Effector CD8-positive, alpha-beta T cell (primary cell): ENCODE results near the gene TMEM131.
"Not testable (repeated sequence)": the region's sequence is repeated elsewhere in the genome, so short reads cannot be mapped to it uniquely, and the experiment has no call there.

Experiments
- DNase-seq: peaks from one replicate; lab custom pipeline; 2025; lab: John Stamatoyannopoulos, UW

TMEM131 gene

DNA sequence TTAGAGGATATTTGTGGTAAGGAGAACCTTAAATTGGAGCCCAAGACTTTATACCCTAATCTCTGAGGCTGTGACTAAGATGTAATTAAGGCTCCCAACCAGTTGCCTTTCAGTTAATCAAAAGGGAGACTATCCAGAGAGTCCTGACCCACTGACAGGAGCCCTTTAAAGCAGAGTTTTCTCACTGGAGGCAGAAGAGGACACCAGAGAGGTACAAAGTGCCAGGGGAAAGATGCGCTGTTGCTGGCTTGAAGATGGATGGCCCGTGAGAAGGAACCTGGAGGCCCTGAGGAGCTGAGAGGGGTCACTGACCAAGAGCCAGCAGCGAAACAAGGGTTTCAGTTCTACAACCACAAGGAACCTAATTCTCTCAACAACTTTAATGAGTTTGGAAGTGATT lies 137.3 kb downstream of the TMEM131 start:
- DNase-seq: no peak

DNA sequence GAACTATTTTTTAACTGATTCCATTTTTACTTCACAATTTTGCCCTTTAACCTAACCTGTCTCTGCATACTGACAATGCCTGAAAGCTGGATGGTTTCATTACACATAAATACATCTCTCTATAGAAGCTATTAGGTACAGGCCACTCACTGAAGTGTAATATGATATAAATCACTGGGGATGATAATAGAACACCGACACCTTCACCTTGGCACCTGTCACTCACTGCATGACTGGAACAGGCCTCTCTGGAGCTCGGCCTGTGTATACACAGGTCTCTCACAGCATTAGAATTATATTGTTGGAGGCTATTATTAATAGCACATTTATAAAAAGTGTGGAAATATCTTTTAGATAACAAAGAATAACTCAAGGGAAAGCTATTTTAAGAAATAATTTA lies 138.2 kb downstream of the TMEM131 start:
- no peak for DNase-seq

DNA sequence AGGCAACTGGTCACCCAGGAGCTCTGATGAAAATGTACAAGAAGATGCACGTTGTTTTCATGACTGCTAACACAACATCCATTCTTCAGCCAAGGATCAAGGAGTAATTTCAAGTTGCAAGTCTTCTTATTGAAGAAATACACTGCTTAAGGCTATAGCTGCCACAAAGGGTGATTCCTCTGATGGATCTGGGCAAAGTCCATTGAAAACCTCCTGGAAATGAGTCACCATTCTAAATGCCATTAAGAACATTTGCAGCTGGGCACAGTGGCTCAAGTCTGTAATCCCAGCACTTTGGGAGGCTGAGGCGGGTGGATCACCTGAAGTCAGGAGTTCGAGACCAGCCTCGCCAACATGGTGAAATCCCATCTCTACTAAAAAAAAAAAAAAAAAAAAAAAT lies 142.7 kb downstream of the TMEM131 start:
- DNase-seq: not testable (repeated sequence)

DNA sequence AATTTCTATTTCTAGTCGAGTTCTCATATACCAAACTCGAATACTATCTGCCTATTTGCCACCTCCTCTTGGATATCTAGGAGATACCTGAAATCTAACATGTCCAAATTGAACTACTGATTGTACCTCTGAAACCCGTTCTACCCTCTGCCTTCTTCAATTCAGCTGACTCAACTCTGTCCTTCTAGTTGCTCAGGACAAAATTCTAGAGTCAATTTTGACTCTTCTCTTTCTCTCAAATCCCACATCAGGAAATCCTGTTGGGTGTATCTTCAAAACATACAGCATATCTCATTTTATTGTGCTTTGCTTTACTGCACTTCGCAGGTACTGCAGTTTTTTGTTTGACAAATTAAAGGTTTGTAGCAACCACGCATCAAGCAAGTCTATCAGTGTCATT lies 144.6 kb downstream of the TMEM131 start:
- DNase-seq: no peak

DNA sequence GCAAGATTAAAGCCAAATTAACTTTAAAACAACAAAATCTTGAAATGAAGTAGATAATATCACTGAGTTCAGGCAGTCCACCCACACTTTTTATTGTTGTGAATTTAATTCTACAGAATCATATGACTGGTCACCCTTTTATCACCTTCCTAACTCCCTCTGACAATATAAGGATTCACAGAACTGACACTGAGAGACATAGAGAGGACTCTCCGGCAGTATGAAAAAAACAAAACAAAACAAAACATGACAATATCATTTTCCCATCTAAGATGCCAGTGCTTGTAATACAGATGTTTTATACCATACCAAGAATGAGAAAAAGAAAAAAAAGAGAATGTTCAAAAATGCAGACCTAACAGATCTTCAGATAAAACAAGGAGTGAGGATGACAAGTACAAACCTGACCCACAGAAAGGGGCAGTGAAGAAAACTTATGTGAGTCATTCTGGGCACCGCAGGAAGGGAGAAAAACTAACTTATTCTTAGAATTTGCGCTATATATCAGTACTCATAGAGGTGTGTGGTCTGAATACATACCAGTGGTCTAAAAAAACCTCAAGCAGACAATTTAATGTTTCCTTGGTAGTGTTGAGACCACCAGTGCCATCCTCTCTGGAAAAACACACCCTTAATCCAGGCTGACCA lies 145.7 kb downstream of the TMEM131 start:
- DNase-seq: no peak

DNA sequence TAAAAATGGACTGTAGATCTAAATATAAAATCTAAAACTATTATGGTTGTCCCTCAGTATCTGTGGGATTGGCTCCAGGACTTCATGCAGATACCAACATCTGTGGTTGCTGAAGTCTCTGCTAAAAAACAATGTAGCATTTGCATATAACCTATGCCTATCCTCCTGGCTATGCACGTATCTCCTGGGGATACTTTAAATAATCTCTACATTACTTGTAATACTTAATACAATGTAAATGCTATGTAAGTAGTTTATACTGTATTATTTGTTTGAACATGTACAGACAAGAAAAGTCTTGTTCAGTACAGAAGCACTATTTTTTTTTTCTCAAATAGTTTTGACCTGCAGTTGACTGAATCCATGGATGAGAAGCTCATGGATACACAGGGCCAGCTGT lies 147.4 kb downstream of the TMEM131 start:
- DNase-seq: no peak

DNA sequence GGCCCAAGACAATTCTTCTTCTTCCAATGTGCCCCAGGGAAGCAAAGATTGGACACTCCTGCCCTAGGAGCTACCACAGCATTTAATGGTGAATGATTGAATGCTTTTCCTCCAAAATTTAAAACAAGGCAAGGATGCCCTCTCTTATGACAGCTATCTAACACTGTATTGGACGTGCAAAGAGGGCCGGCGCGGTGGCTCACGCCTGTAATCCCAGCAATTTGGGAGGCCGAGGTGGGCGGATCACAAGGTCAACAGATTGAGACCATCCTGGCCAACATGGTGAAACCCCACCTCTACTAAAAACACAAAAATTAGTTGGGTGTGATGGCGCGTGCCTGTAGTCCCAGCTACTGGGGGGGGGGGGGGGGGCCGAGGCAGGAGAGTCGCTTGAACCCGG lies 149.0 kb downstream of the TMEM131 start:
- DNase-seq: not testable (repeated sequence)

DNA sequence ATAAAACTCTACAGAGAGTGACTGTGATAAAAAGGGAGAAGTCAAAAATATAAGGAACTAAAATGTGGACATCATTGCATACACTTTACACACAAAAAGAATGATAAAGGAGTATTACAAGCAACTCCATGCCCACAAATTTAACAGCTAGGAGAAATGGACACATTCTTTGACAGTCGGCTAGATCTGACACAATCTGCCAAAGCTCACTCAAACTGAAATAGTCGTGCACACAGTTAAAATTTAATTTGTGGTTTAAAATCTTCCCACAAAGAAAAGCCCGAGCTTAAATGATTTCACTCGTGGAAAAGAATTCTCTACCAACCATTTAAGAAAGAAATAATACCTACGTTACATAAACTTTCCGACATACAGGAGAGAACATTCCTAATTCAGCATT lies 149.9 kb downstream of the TMEM131 start:
- DNase-seq: no peak

DNA sequence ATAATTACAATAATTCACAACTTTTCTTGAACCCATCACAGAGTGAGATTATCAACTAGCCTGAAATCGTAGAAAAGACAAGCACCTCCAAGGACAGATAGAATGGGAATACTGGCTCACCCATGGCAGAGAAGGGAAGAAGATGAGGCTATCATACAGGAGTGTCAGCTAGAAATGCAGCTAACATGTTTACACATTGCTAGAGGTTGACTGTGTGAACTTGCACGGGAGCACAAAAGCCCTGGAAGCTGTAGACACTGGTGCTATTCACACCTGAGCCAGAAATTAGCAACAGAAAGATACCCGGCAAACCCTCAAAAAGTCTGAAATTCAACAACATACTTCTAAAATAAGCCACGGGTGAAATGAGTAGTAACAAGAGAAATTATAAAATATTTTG lies 150.6 kb downstream of the TMEM131 start:
- no peak for DNase-seq

DNA sequence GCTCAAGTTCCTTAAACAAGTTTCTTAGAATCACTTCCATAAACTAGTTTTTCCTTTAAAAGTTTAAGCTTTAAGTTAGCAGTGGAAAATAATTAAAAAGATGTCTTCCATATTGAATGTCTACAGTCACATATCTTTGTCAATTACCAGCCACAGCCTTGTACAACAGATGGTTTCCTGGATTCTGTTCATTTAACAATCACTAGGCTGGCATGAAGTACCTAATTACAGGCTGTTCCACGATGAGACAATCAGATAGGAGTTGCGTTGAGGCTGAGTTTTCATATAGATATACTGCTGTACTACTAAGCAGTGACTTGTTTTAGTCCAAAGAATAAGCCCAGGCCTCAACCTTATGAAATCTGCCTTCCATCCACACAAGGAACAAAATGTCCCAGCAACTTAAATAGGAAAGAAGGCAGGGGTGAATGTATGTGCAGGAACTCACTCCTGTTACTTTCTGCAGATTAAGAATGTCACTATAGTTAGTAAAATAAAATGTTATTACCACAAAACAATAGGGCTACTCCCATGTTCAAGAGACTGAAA lies 151.4 kb downstream of the TMEM131 start:
- no peak for DNase-seq

DNA sequence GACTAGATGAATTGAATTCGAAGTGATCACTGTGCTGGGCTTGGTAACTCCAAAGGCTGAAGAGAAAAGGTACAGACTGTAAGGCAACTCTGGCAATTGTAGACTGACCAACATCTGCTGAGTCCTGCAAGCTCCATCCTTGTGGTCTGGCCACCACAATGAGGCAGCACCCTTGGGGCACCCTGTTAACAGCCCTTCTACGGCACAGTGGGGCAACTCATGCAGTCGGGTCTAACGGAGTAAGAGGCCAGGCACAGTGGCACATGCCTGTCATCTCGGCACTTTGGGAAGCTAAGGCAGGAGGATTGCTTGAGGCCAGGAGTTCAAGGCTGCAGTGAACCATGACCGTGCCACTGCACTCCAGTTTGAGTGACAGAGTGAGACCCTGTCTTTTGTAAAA lies 155.6 kb downstream of the TMEM131 start:
- no peak for DNase-seq

DNA sequence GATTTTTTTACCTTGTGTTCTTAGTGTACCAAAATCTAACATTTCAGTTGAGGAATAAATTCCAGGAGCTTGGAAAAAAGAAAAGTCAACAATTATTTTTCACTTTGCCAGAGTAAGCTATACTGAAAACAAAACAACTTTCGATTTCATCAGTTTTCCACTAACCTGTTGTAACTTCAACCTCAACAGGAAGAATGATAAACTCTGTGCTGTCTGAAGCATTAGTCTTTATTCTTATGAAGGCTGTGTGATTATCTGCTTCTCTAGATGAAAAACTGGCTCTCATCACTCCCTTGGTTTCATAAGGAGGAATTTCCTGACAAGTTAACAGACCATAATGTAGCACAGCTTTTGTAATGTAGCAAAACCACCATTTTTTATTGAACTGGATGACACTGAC lies 161.1 kb downstream of the TMEM131 start:
- DNase-seq: no peak

DNA sequence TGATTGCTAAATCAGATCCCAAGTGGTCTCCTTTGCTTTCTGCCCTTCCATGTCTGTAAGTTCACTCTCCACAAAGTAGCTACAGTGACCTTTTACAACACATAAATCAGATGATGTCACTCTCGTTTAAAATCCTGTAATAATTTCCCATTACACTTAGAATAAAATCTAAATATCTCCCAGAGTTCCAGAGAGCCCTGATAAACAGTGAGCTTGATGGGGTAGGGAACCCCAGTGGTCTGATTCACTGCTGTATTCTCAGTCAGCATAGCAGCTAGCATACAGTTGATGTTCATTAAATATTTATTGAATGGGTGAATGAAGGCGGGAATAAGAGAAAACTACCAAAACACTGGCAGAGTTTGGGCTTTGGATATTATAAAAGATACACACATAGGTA lies 164.6 kb downstream of the TMEM131 start:
- DNase-seq: no peak

DNA sequence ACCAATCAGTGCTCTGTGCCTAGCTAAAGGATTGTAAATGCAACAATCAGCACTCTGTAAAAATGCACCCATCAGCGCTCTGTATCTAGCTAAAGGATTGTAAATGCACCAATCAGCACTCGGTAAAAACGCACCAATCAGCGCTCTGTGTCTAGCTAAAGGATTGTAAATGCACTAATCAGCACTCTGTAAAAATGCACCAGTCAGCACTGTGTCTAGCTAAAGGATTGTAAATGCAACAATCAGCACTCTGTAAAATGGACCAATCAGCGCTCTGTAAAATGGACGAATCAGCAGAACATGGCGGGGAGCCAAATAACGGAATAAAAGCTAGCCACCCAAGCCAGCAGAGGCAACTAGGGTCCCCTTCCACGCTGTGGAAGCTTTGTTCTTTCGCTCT lies 166.5 kb downstream of the TMEM131 start:
- DNase-seq: not testable (repeated sequence)

DNA sequence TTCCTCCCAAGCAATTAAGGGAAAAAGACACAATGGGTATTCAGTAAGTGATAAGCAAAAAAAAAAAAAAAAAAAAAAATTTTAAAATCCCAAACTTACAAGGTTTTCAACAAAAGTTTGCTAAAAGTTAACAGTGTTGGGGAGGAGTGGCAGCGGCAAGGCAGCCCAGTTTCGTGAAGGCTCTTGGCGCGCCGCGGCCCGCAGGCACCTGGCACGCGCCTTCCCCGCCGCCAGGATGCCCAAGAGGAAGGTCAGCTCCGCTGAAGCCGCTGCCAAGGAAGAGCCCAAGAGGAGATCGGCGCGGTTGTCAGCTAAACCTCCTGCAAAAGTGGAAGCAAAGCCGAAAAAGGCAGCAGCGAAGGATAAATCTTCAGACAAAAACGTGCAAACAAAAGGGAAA lies 168.7 kb downstream of the TMEM131 start:
- DNase-seq: not testable (repeated sequence)

DNA sequence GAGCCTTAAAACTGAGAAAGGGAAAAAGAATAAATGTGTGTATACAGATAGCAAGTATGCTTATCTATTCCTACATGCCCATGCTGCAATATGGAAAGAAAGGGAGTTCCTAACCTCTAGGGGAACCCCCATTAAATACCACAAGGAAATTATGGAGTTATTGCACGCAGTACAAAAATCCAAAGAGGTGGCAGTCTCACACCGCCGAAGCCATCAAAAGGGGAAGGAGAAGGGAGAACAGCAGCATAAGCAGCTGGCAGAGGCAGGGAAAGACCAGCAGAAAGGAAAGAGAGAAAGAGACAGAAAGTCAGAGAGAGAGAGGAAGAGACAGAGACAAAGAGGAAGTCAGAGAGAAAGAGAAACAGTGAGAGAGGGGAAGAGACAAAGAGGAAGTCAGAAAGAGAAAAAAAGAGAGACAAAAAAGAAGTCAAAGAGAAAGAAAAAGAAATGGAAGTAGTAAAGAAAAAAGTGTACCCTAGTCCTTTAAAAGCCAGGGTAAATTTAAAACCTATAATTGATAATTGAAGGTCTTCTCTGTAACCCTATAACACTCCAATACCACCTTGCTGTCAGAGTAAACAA lies 169.4 kb downstream of the TMEM131 start:
- not testable (repeated sequence) for DNase-seq

DNA sequence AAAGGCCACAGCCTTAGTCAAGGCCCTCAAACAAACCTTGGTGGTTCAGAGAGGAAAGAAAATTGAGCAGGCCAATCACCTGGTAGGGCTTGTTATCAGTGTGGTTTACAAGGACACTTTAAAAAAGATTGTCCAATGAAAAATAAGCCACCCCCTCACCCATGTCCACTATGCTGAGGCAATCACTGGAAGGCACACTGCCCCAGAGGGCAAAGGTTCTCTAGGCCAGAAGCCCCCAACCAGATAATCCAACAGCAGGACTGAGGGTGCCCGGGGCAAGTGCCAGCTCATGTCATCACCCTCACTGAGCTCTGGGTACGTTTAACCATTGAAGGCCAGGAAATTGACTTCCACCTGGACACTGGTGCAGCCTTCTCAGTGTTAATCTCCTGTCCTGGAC lies 171.7 kb downstream of the TMEM131 start:
- DNase-seq: not testable (repeated sequence)

DNA sequence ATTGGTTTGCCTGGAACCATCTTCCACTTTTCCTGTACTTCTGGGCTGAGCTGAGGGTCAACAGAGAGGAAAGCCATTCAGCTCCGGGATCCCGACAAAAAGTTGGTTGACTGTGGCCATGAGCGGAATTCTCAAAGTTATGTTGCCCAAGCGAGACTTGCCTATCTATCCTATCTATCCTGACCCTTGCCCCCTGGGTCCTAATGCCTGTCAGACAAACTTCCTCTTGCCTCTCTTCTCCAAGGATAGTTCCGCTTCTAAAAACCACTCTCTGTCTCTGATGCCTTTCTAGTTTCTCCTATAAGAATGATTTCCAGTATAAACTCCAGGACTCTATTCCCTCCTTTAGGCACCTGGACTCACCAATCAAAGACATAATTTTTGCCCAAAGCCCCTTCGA lies 173.9 kb downstream of the TMEM131 start:
- not testable (repeated sequence) for DNase-seq

DNA sequence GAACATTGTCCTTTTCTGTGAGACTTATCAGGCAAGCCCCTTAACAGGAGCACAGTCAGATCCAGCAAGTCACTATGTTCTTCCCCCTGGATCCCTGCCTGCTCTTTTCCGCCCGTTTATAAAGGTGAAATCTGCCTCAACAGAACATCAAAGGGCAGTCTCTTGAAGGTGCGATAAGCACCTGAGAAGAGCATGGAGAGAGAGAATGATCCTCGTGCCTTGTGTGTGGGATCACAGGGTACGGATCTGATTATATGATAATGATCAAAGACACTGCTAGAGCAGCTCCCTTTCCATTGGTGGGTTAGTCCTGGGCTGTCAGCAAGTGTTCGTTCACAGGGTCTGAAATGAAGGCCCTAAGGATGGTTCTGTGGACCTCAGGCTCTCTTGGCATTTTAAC lies 176.0 kb downstream of the TMEM131 start:
- no peak for DNase-seq

DNA sequence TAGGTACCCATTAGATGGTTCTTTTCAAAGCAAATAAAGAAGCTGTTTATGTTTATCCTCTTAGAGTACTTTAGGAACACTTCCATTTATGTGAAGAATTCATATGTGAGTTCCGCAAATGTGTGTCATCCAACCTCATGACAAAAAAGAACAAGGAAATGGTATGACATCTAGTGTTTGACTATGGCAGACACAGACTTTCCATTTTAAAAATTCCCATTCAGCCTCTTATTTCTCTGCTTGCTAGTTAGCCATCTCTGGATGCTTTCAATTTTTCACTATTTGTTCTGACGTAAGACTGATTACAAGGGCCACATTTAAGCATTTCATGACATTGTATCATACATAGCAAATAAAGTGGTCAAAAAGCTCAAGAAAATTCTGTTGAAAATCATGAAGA lies 179.3 kb downstream of the TMEM131 start:
- DNase-seq: no peak

DNA sequence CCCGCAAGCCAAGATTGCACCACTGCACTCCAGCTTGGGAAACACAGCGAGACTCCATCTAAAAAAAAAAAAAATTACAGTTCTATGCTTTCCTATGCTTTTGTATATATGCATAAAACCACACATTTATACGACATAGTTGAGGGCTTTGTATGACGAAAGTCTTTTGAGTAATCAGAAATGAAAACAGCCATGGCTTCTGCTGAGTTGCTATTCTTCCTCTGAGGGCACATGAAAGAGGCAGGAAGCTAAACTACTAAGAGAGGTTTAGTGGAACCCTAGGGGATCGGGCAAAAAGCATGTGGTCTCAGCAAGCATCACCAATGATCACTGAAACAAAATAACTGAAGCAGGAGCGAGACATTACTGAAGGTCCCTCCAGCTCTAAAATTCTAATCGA lies 182.8 kb downstream of the TMEM131 start:
- DNase-seq: no peak

DNA sequence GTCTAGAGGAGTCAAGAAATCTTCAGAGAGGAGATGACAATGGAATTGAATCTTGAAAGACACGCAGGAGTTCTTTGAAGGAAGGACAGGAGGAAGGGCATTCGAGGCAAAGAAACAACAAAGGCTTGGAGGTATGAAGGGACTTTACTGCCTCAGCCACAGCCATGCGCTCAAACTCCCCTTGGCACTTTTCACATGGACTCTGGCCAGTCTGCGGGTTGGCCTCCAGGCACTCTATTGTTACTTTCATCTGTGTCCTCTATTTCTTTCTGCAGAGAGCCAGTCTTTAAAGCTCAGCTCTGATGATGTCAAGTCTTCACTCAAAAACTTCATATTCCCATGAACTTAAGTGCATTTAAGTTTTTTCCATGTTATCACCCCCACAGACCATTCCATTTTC lies 186.9 kb downstream of the TMEM131 start:
- DNase-seq: no peak

DNA sequence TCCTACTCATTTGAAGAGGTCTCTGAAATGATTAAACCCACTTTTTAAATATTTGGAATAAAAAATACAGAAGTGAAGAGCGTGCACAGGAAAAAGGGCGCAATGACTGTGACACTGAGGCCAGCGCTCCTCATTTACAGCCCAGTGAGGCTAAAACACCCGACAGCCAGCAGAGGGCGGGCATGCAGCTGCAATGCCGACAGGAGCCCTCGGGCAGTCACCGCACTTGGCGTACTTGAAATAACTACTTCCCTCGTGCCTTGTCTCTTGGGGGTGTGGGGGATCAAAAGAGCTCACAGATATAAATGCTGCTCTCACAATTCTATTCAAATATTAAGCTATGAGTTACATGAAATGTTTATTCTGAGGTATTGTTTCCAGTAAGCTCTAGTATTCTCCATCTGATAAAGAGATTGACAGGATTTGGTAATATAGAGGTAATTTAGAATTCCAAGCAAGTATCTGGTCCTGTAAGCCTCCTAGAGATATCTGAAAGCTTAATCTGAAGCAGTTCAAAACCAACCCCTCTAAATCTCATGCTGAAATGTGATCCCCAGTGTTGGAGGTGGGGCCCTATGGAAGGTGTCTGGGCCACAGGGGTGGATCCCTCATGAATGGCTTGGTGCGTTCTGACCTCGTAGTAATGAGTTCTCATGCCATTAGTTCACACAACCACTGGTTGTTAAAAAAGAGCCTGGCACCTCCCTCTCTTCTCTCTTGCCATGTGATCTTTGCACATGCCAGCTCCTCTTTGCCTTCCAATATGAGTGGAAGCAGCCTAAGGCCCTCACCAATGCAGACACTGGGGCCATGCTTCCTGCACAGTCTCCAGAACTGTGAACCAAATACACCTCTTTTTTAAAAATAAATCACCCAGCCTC lies 188.8 kb downstream of the TMEM131 start:
- peak; percentile 59 for DNase-seq
